Measurements from ENCODE around the gene SLC35F2.
"Not testable (repeated sequence)": the region's sequence is repeated elsewhere in the genome, so short reads cannot be mapped to it uniquely, and the experiment has no call there.

SLC35F2 gene

GRCh38 chr11:107853070-107853469, 5.5 kb downstream of the SLC35F2 start:
- peaks cover 48% of the 10 kb centered on the region for H3K4me1 Mint-ChIP-seq (ENCODE audit: low read depth)
- H3K4me3 Mint-ChIP-seq = no peak overlapping the region
- no peaks in the 10 kb centered on the region for H3K9me3 Mint-ChIP-seq
- no peak overlapping the region for H3K27ac Mint-ChIP-seq
- no peaks in the 10 kb centered on the region for H3K27me3 Mint-ChIP-seq
- DNase-seq = no peak
- peaks cover 40% of the 10 kb centered on the region for H3K36me3 Mint-ChIP-seq (ENCODE audit: low read depth)

- H3K4me1 Mint-ChIP-seq (ENCODE audit: low read depth) = peaks cover 52% of the 10 kb centered on the region
- peaks cover 42% of the 10 kb centered on the region for H3K36me3 Mint-ChIP-seq (ENCODE audit: low read depth)
- no peaks in the 10 kb centered on the region for H3K27me3 Mint-ChIP-seq
- H3K4me3 Mint-ChIP-seq = no peak overlapping the region
- DNase-seq = no peak
- H3K27ac Mint-ChIP-seq = no peak overlapping the region
- H3K9me3 Mint-ChIP-seq = no peaks in the 10 kb centered on the region
Observed at GRCh38 chr11:107851704-107852310, 6.8 kb downstream of the SLC35F2 start.

GRCh38 chr11:107849790-107850189, 8.8 kb downstream of the SLC35F2 start:
- DNase-seq = no peak
- H3K27ac Mint-ChIP-seq = peak overlapping the region; percentile 56
- H3K36me3 Mint-ChIP-seq (ENCODE audit: low read depth) = peaks cover 39% of the 10 kb centered on the region
- no peaks in the 10 kb centered on the region for H3K27me3 Mint-ChIP-seq
- H3K4me3 Mint-ChIP-seq = no peak overlapping the region
- H3K4me1 Mint-ChIP-seq (ENCODE audit: low read depth) = peaks cover 45% of the 10 kb centered on the region
- no peaks in the 10 kb centered on the region for H3K9me3 Mint-ChIP-seq

- Mint-ChIP-seq H3K4me1 (ENCODE audit: low read depth) (peaks cover 46% of the 10 kb centered on the region), H3K36me3 (ENCODE audit: low read depth) (peaks cover 39% of the 10 kb centered on the region), H3K4me3 (no peak overlapping the region), H3K27ac (no peak overlapping the region), H3K9me3 (no peaks in the 10 kb centered on the region), H3K27me3 (no peaks in the 10 kb centered on the region)
- no peak for DNase-seq
Observed at GRCh38 chr11:107848345-107848744, 10.2 kb downstream of the SLC35F2 start.

- peaks cover 43% of the 10 kb centered on the region for H3K36me3 Mint-ChIP-seq (ENCODE audit: low read depth)
- H3K9me3 Mint-ChIP-seq = no peaks in the 10 kb centered on the region
- H3K27ac Mint-ChIP-seq = peak overlapping the region; percentile 72
- no peak overlapping the region for H3K4me3 Mint-ChIP-seq
- H3K27me3 Mint-ChIP-seq = no peaks in the 10 kb centered on the region
- no peak for DNase-seq
- peaks cover 54% of the 10 kb centered on the region for H3K4me1 Mint-ChIP-seq (ENCODE audit: low read depth)
Observed at GRCh38 chr11:107847184-107847583, 11.4 kb downstream of the SLC35F2 start.

GRCh38 chr11:107844041-107844440, 14.5 kb downstream of the SLC35F2 start:
- no peak for DNase-seq
- peaks cover 42% of the 10 kb centered on the region for H3K36me3 Mint-ChIP-seq (ENCODE audit: low read depth)
- peaks cover 71% of the 10 kb centered on the region for H3K4me1 Mint-ChIP-seq (ENCODE audit: low read depth)
- H3K4me3 Mint-ChIP-seq = no peak overlapping the region
- no peaks in the 10 kb centered on the region for H3K9me3 Mint-ChIP-seq
- no peak overlapping the region for H3K27ac Mint-ChIP-seq
- H3K27me3 Mint-ChIP-seq = no peaks in the 10 kb centered on the region

- H3K27me3 Mint-ChIP-seq = no peaks in the 10 kb centered on the region
- H3K4me1 Mint-ChIP-seq (ENCODE audit: low read depth) = peaks cover 68% of the 10 kb centered on the region
- peaks cover 41% of the 10 kb centered on the region for H3K36me3 Mint-ChIP-seq (ENCODE audit: low read depth)
- H3K9me3 Mint-ChIP-seq = no peaks in the 10 kb centered on the region
- no peak for DNase-seq
- H3K4me3 Mint-ChIP-seq = no peak overlapping the region
- H3K27ac Mint-ChIP-seq = peak overlapping the region; percentile 74
Observed at GRCh38 chr11:107842412-107843100, 16.0 kb downstream of the SLC35F2 start.

- Mint-ChIP-seq H3K4me1 (ENCODE audit: low read depth) (peaks cover 73% of the 10 kb centered on the region), H3K27ac (peak overlapping the region; percentile 98), H3K36me3 (ENCODE audit: low read depth) (peaks cover 34% of the 10 kb centered on the region), H3K9me3 (no peaks in the 10 kb centered on the region), H3K4me3 (peak overlapping the region; percentile 71), H3K27me3 (no peaks in the 10 kb centered on the region)
- DNase-seq = no peak
Observed at GRCh38 chr11:107840129-107840484, 18.5 kb downstream of the SLC35F2 start.

- Mint-ChIP-seq H3K4me3 (no peak overlapping the region), H3K36me3 (ENCODE audit: low read depth) (peaks cover 25% of the 10 kb centered on the region), H3K4me1 (ENCODE audit: low read depth) (peaks cover 64% of the 10 kb centered on the region), H3K9me3 (no peaks in the 10 kb centered on the region), H3K27ac (no peak overlapping the region), H3K27me3 (no peaks in the 10 kb centered on the region)
- DNase-seq = no peak
Observed at GRCh38 chr11:107836851-107837250, 21.7 kb downstream of the SLC35F2 start.

GRCh38 chr11:107834995-107835394, 23.6 kb downstream of the SLC35F2 start:
- peaks cover 52% of the 10 kb centered on the region for H3K4me1 Mint-ChIP-seq (ENCODE audit: low read depth)
- DNase-seq = no peak
- H3K27ac Mint-ChIP-seq = no peak overlapping the region
- H3K9me3 Mint-ChIP-seq = no peaks in the 10 kb centered on the region
- H3K27me3 Mint-ChIP-seq = no peaks in the 10 kb centered on the region
- H3K36me3 Mint-ChIP-seq (ENCODE audit: low read depth) = peaks cover 22% of the 10 kb centered on the region
- H3K4me3 Mint-ChIP-seq = no peak overlapping the region

- not testable (repeated sequence) for H3K9me3 Mint-ChIP-seq, H3K4me3 Mint-ChIP-seq, H3K27ac Mint-ChIP-seq, DNase-seq, H3K27me3 Mint-ChIP-seq
- Mint-ChIP-seq H3K4me1 (ENCODE audit: low read depth) (peaks cover 41% of the 10 kb centered on the region), H3K36me3 (ENCODE audit: low read depth) (peaks cover 17% of the 10 kb centered on the region)
Observed at GRCh38 chr11:107833926-107834325, 24.7 kb downstream of the SLC35F2 start.

GRCh38 chr11:107830915-107831540, 27.6 kb downstream of the SLC35F2 start:
- H3K27ac Mint-ChIP-seq = no peak overlapping the region
- peaks cover 27% of the 10 kb centered on the region for H3K4me1 Mint-ChIP-seq (ENCODE audit: low read depth)

GRCh38 chr11:107827041-107827440, 31.5 kb downstream of the SLC35F2 start:
- no peak for DNase-seq
- H3K27ac Mint-ChIP-seq = no peak overlapping the region
- H3K9me3 Mint-ChIP-seq = no peaks in the 10 kb centered on the region
- peaks cover 29% of the 10 kb centered on the region for H3K4me1 Mint-ChIP-seq (ENCODE audit: low read depth)
- no peak overlapping the region for H3K4me3 Mint-ChIP-seq
- no peaks in the 10 kb centered on the region for H3K27me3 Mint-ChIP-seq
- H3K36me3 Mint-ChIP-seq (ENCODE audit: low read depth) = peaks cover 9% of the 10 kb centered on the region

More at GRCh38 chr11:107830915-107831540, 27.6 kb downstream of the SLC35F2 start:
- no peak overlapping the region for H3K4me3 Mint-ChIP-seq
- no peak for DNase-seq
- no peaks in the 10 kb centered on the region for H3K27me3 Mint-ChIP-seq
- H3K36me3 Mint-ChIP-seq (ENCODE audit: low read depth) = peaks cover 12% of the 10 kb centered on the region
- H3K9me3 Mint-ChIP-seq = no peaks in the 10 kb centered on the region

GRCh38 chr11:107825875-107826274, 32.7 kb downstream of the SLC35F2 start:
- Mint-ChIP-seq H3K27ac (no peak overlapping the region), H3K36me3 (ENCODE audit: low read depth) (peaks cover 9% of the 10 kb centered on the region)

More at GRCh38 chr11:107825875-107826274, 32.7 kb downstream of the SLC35F2 start:
- Mint-ChIP-seq H3K9me3 (no peaks in the 10 kb centered on the region), H3K27me3 (no peaks in the 10 kb centered on the region), H3K4me3 (no peak overlapping the region), H3K4me1 (ENCODE audit: low read depth) (peaks cover 23% of the 10 kb centered on the region)
- no peak for DNase-seq

Measured in activated T-cell treated with anti-CD3 and anti-CD28 coated beads, Interleukin-2, amount 50 U/mL, for 24 hours (primary cell).